A673 (cell line): ENCODE results near the gene CCDC88C. TPM values are rescaled to one million over a fixed set of nuclear protein-coding genes. Genes with fewer than 3 reads are reported as not detected.

Source experiments
- BruUV-seq: library from RNA; stranded (reverse); fragments of 400-500 nt; replicated peaks from 2 replicates; lab custom pipeline; 2021; lab: Mats Ljungman, UMichigan
- CTCF ChIA-PET: fragments of 300-600 bp; sonication (Branson Sonifier 250); formaldehyde crosslinking; loops from one replicate; lab custom pipeline; 2022; ENCODE audit warnings: antibody characterized with exemption; lab: Charles Lee
- POLR2A ChIA-PET: fragments of 300-600 bp; sonication (Branson Sonifier 250); formaldehyde crosslinking; loops from one replicate; lab custom pipeline; 2022; ENCODE audit warnings: antibody characterized with exemption; ENCODE audit not compliant: low non-redundant PET; lab: Charles Lee
- DNase-seq: peaks from one replicate; pipeline ENCODE4 v3.0.0-alpha.2; 2015; ENCODE audit warnings: low spot score
- H3K27ac ChIP-seq: fragments of 200-600 bp; sonication (generic); 2 replicates; pipeline ENCODE4 v1.5.1; 2016; ENCODE audit warnings: mixed run types, low read depth, mild to moderate bottlenecking, mixed read lengths, antibody characterized with exemption, low read length; ENCODE audit not compliant: poor library complexity, severe bottlenecking
- H3K27me3 ChIP-seq: fragments of 200-600 bp; sonication (generic); replicated peaks from 2 replicates; pipeline ENCODE4 v1.6.1; 2017; ENCODE audit warnings: mixed run types, low read depth, mild to moderate bottlenecking, mixed read lengths, antibody characterized with exemption, low read length; ENCODE audit not compliant: insufficient read depth, poor library complexity
- H3K36me3 ChIP-seq: fragments of 200-600 bp; sonication (generic); 2 replicates; pipeline ENCODE4 v1.6.1; 2016; ENCODE audit warnings: mixed run types, mild to moderate bottlenecking, mixed read lengths, antibody characterized with exemption, low read length; ENCODE audit not compliant: insufficient read depth, poor library complexity, severe bottlenecking
- H3K4me1 ChIP-seq: fragments of 200-600 bp; sonication (generic); 2 replicates; pipeline ENCODE4 v1.6.1; 2017; ENCODE audit warnings: mixed run types, mild to moderate bottlenecking, mixed read lengths, antibody characterized with exemption, low read length; ENCODE audit not compliant: insufficient read depth, poor library complexity, severe bottlenecking
- H3K4me3 ChIP-seq: fragments of 200-600 bp; sonication (generic); 2 replicates; pipeline ENCODE4 v1.5.1; 2016; ENCODE audit warnings: low read depth, mixed run types, mild to moderate bottlenecking, mixed read lengths, low read length; ENCODE audit not compliant: poor library complexity, severe bottlenecking
- H3K9me3 ChIP-seq: fragments of 200-600 bp; sonication (generic); 2 replicates; pipeline ENCODE4 v1.6.1; 2016; ENCODE audit warnings: mixed run types, low read depth, mild to moderate bottlenecking, mixed read lengths, antibody characterized with exemption, low read length; ENCODE audit not compliant: poor library complexity, severe bottlenecking
- EZH2 ChIP-seq: fragments of 200-600 bp; sonication (generic); IDR thresholded peaks from 2 replicates; pipeline ENCODE4 v1.6.1; 2017; ENCODE audit warnings: borderline replicate concordance, low read depth, mild to moderate bottlenecking, mixed read lengths, antibody characterized with exemption, low read length; ENCODE audit not compliant: poor library complexity, severe bottlenecking
- intact Hi-C: fragments of 100-400 bp; cut with micrococcal nuclease; formaldehyde crosslinking; loops from one replicate; pipeline ENCODE4 v1.10.0; 2022; ENCODE audit not compliant: unreplicated experiment
- total RNA-seq: library from RNA; stranded (reverse); gene quantifications from 2 replicates; pipeline ENCODE4 v1.2.3, GENCODE V29; 2021
- TF ChIP-seq, protein P1 (sequence below): fragments of 300-800, 200-600 bp; sonication (generic); conservative IDR thresholded peaks from 2 replicates; pipeline ENCODE4 v1.5.1; 2017; ENCODE audit warnings: low read depth, mild to moderate bottlenecking, antibody characterized with exemption, low read length, moderate library complexity, mixed read lengths

The CCDC88C gene
- total RNA-seq, 1 experiment from 2014 or later, result 49.1 TPM

DNA sequence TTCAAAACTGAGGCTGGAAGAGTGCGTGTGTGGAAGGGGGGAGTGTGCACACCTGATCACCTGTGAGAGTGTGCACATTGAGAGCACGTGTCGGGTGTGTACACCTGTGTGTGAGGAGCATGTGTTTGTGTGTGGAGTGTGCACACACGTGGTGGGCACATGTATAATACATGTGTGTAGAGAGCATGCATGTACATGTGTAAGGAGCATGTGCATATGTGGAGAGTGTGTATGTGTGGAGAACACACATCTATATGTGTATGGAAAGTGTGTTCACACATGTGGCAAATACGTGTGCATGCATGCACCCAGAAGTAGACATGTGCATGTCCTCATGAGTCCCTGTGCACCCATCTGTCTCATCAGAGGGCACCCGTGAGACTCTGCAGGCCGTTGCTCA, 110.0 kb downstream of the CCDC88C start:
- POLR2A ChIA-PET, result no interaction called here
- H3K4me1 ChIP-seq, result no peaks in the 10 kb centered on the region
- DNase-seq, result no peak
- TF ChIP-seq EZH2, result no peak
- TF ChIP-seq, protein P1, sequence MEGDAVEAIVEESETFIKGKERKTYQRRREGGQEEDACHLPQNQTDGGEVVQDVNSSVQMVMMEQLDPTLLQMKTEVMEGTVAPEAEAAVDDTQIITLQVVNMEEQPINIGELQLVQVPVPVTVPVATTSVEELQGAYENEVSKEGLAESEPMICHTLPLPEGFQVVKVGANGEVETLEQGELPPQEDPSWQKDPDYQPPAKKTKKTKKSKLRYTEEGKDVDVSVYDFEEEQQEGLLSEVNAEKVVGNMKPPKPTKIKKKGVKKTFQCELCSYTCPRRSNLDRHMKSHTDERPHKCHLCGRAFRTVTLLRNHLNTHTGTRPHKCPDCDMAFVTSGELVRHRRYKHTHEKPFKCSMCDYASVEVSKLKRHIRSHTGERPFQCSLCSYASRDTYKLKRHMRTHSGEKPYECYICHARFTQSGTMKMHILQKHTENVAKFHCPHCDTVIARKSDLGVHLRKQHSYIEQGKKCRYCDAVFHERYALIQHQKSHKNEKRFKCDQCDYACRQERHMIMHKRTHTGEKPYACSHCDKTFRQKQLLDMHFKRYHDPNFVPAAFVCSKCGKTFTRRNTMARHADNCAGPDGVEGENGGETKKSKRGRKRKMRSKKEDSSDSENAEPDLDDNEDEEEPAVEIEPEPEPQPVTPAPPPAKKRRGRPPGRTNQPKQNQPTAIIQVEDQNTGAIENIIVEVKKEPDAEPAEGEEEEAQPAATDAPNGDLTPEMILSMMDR, result no peak
- no peak overlapping the region for H3K27ac ChIP-seq
- H3K4me3 ChIP-seq, result no peak overlapping the region
- H3K27me3 ChIP-seq, result no peaks in the 10 kb centered on the region
- H3K9me3 ChIP-seq, result no peaks in the 10 kb centered on the region
- BruUV-seq, result no TSS peak
- H3K36me3 ChIP-seq, result peaks cover 40% of the 10 kb centered on the region
- intact Hi-C loops, result no loop called here
- CTCF ChIA-PET, result no interaction called here

DNA sequence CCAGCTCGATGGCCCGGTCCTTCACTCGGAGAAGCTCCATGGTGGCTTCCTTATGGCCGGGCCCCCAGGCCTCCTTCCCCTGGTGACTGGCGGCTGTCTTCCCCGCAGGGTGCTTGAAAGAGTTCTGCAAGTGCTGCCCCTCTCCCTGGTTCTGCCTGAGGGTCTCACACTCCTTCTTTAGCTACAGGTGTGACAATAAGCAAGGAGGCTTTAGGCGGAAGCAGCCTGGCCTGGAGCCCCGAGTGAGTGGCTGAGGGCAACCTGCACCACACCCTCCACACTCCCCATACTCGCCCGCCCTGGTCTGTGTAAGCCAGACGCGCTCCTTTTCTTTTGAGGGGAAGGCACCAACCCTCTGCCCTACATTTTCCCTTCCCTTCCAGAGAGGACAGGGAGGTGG, 110.6 kb downstream of the CCDC88C start:
- no peak overlapping the region for H3K4me3 ChIP-seq
- H3K27me3 ChIP-seq, result no peaks in the 10 kb centered on the region
- POLR2A ChIA-PET, result no interaction called here
- CTCF ChIA-PET, result no interaction called here
- no peaks in the 10 kb centered on the region for H3K9me3 ChIP-seq
- no TSS peak for BruUV-seq
- no peak overlapping the region for H3K27ac ChIP-seq
- TF ChIP-seq, protein P1, result no peak
- no peak for TF ChIP-seq EZH2
- intact Hi-C loops, result no loop called here
- DNase-seq, result no peak
- no peaks in the 10 kb centered on the region for H3K4me1 ChIP-seq
- H3K36me3 ChIP-seq, result peaks cover 41% of the 10 kb centered on the region

DNA sequence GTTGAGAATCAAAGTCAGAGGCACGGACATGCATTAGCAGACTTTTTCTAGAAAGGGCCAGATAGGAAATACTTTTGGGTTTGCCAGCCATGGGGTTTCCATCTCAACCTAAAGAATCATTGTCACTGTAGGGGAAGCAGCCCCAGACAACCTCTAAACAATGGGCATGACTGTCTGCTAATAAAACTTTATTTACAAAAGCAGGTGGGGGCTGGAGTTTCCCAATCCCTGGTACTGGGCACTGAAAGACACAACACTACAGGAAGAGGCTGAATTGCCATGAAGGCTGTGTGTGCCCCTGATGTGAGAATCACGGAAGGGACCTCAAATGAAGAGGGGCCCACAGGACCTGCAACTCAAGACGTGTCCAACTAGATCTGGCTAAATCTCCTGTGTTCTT, 111.1 kb downstream of the CCDC88C start:
- no TSS peak for BruUV-seq
- no peak for DNase-seq
- TF ChIP-seq, protein P1, result no peak
- TF ChIP-seq EZH2, result no peak
- no peak overlapping the region for H3K27ac ChIP-seq
- H3K4me3 ChIP-seq, result no peak overlapping the region
- intact Hi-C loops, result no loop called here
- CTCF ChIA-PET, result no interaction called here
- no peaks in the 10 kb centered on the region for H3K4me1 ChIP-seq
- no peaks in the 10 kb centered on the region for H3K27me3 ChIP-seq
- no peaks in the 10 kb centered on the region for H3K9me3 ChIP-seq
- peaks cover 43% of the 10 kb centered on the region for H3K36me3 ChIP-seq
- POLR2A ChIA-PET, result no interaction called here
